GM12875 (cell line): ENCODE measurements around the gene SUGCT.

ENCODE experiments used
- H3K4me3 ChIP-seq: one replicate; pipeline ENCODE4 v1.5.1; 2011; ENCODE audit warnings: low read depth, low read length, control low read depth
- CTCF ChIP-seq: IDR thresholded peaks from 2 replicates; pipeline ENCODE4 v1.5.1; 2011; ENCODE audit warnings: low read depth, mild to moderate bottlenecking, control low read depth, inconsistent platforms, low read length, moderate library complexity, borderline replicate concordance; ENCODE audit not compliant: insufficient read depth

The SUGCT gene

GRCh38 chr7:40833888-40834234, 699.1 kb downstream of the SUGCT start:
- H3K4me3 ChIP-seq = no peak overlapping the region
- no peak for TF ChIP-seq CTCF

GRCh38 chr7:40836218-40836617, 701.4 kb downstream of the SUGCT start:
- H3K4me3 ChIP-seq = no peak overlapping the region
- TF ChIP-seq CTCF = no peak

GRCh38 chr7:40839881-40840280, 705.1 kb downstream of the SUGCT start:
- TF ChIP-seq CTCF = no peak
- H3K4me3 ChIP-seq = no peak overlapping the region

- H3K4me3 ChIP-seq = no peak overlapping the region
- no peak for TF ChIP-seq CTCF
Measured at GRCh38 chr7:40840990-40841389, 706.2 kb downstream of the SUGCT start.

- H3K4me3 ChIP-seq = no peak overlapping the region
- TF ChIP-seq CTCF = no peak
Measured at GRCh38 chr7:40842641-40843040, 707.8 kb downstream of the SUGCT start.

- no peak overlapping the region for H3K4me3 ChIP-seq
- no peak for TF ChIP-seq CTCF
Measured at GRCh38 chr7:40843338-40843985, 708.7 kb downstream of the SUGCT start.

- H3K4me3 ChIP-seq = no peak overlapping the region
- no peak for TF ChIP-seq CTCF
Measured at GRCh38 chr7:40845943-40846342, 711.1 kb downstream of the SUGCT start.
